ENCODE measurements around the gene MPHOSPH6. TPM values are rescaled to one million over a fixed set of nuclear protein-coding genes. Genes with fewer than 3 reads are reported as not detected.

MPHOSPH6 gene
- total RNA-seq, 1 donor from 2014 or later: 28.4 TPM

GRCh38 chr16:82108774-82109173, 61.2 kb downstream of the MPHOSPH6 start:
- peaks cover 3% of the 10 kb centered on the region for H3K27me3 Mint-ChIP-seq
- no peak for DNase-seq (ENCODE audit: extremely low spot score, unreplicated experiment)
- H3K36me3 Mint-ChIP-seq: no peaks in the 10 kb centered on the region
- H3K9me3 Mint-ChIP-seq: no peaks in the 10 kb centered on the region
- H3K4me1 Mint-ChIP-seq (ENCODE audit: unreplicated experiment): no peaks in the 10 kb centered on the region
- TF ChIP-seq, protein P1, sequence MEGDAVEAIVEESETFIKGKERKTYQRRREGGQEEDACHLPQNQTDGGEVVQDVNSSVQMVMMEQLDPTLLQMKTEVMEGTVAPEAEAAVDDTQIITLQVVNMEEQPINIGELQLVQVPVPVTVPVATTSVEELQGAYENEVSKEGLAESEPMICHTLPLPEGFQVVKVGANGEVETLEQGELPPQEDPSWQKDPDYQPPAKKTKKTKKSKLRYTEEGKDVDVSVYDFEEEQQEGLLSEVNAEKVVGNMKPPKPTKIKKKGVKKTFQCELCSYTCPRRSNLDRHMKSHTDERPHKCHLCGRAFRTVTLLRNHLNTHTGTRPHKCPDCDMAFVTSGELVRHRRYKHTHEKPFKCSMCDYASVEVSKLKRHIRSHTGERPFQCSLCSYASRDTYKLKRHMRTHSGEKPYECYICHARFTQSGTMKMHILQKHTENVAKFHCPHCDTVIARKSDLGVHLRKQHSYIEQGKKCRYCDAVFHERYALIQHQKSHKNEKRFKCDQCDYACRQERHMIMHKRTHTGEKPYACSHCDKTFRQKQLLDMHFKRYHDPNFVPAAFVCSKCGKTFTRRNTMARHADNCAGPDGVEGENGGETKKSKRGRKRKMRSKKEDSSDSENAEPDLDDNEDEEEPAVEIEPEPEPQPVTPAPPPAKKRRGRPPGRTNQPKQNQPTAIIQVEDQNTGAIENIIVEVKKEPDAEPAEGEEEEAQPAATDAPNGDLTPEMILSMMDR (conservative IDR thresholded peaks at IDR 0.05): no peak
- H3K27ac Mint-ChIP-seq: no peak overlapping the region
- H3K4me3 Mint-ChIP-seq: no peak overlapping the region

DNA sequence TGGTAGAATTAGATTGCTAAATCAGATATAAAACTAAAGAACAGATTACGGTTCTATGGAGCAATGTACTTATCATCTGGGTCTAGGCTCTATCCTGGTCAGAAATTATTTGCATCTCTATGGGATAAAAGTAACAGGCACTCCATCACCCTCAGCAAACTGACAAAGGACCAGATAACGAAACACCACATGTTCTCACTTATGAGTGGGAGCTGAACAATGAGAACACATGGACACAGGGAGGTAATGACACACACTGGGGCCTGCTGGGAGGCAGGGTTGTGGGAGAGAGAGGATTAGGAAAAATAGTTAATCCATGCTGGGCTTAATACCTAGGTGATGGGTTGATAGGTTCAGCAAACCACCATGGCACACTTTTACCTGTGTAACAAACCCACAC, 61.9 kb downstream of the MPHOSPH6 start:
- H3K27me3 Mint-ChIP-seq: peaks cover 4% of the 10 kb centered on the region
- no peak for DNase-seq (ENCODE audit: extremely low spot score, unreplicated experiment)

GRCh38 chr16:82105107-82105506, 64.9 kb downstream of the MPHOSPH6 start:
- H3K36me3 Mint-ChIP-seq: no peaks in the 10 kb centered on the region
- no peaks in the 10 kb centered on the region for H3K4me1 Mint-ChIP-seq (ENCODE audit: unreplicated experiment)
- no peak overlapping the region for H3K27ac Mint-ChIP-seq
- H3K4me3 Mint-ChIP-seq: no peak overlapping the region
- DNase-seq (ENCODE audit: extremely low spot score, unreplicated experiment): no peak
- H3K27me3 Mint-ChIP-seq: peaks cover 4% of the 10 kb centered on the region
- H3K9me3 Mint-ChIP-seq: no peaks in the 10 kb centered on the region
- TF ChIP-seq, protein P1 (conservative IDR thresholded peaks at IDR 0.05): no peak

More for the DNA sequence above, 61.9 kb downstream of the MPHOSPH6 start:
- Mint-ChIP-seq H3K27ac (no peak overlapping the region), H3K4me1 (ENCODE audit: unreplicated experiment) (no peaks in the 10 kb centered on the region), H3K9me3 (no peaks in the 10 kb centered on the region), H3K36me3 (no peaks in the 10 kb centered on the region), H3K4me3 (no peak overlapping the region)
- TF ChIP-seq, protein P1 (conservative IDR thresholded peaks at IDR 0.05): no peak

Other genes with a start within 250 kb of the MPHOSPH6 start
- 0.02 TPM in 1 of 2 replicates, not detected in the other for gene SDR42E1, start 158.8 kb downstream of the MPHOSPH6 start, total RNA-seq (ENCODE audit: low replicate concordance)
- gene HSD17B2, start 135.0 kb downstream of the MPHOSPH6 start, total RNA-seq (ENCODE audit: low replicate concordance): 6.8 and 17.8 TPM in 2 replicates